ENCODE measurements around the gene PHLDA1.

DNA sequence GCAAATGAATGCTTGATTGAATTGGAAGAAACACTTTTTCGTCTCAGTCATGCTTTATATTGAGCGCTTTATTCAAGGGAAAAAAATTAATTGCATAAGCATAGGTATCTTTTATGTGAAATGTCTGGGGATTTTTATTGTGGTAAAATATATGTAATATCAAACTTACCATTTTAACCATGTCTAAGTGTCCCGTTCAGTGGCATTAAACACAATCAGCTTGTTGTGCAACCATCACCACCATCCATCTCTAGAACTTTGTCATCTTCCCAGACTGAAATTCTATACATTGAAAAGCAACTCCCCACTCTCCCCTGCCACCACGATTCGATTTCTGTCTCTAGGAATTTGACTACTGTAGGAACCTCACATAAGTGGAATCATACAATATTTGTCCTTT is 39.8 kb downstream of the PHLDA1 start:
- TF ChIP-seq, protein P1, sequence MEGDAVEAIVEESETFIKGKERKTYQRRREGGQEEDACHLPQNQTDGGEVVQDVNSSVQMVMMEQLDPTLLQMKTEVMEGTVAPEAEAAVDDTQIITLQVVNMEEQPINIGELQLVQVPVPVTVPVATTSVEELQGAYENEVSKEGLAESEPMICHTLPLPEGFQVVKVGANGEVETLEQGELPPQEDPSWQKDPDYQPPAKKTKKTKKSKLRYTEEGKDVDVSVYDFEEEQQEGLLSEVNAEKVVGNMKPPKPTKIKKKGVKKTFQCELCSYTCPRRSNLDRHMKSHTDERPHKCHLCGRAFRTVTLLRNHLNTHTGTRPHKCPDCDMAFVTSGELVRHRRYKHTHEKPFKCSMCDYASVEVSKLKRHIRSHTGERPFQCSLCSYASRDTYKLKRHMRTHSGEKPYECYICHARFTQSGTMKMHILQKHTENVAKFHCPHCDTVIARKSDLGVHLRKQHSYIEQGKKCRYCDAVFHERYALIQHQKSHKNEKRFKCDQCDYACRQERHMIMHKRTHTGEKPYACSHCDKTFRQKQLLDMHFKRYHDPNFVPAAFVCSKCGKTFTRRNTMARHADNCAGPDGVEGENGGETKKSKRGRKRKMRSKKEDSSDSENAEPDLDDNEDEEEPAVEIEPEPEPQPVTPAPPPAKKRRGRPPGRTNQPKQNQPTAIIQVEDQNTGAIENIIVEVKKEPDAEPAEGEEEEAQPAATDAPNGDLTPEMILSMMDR (IDR thresholded peaks at IDR 0.05), result no peak
- TF ChIP-seq POLR2A (IDR thresholded peaks at IDR 0.05), result no peak
